Measurements from ENCODE around the gene HS1BP3. TPM values are rescaled to one million over a fixed set of nuclear protein-coding genes. Genes with fewer than 3 reads are reported as not detected.

HS1BP3 gene
- total and polyA plus RNA-seq, 8 donors = 13.8 to 105 (median 23.3) TPM

DNA sequence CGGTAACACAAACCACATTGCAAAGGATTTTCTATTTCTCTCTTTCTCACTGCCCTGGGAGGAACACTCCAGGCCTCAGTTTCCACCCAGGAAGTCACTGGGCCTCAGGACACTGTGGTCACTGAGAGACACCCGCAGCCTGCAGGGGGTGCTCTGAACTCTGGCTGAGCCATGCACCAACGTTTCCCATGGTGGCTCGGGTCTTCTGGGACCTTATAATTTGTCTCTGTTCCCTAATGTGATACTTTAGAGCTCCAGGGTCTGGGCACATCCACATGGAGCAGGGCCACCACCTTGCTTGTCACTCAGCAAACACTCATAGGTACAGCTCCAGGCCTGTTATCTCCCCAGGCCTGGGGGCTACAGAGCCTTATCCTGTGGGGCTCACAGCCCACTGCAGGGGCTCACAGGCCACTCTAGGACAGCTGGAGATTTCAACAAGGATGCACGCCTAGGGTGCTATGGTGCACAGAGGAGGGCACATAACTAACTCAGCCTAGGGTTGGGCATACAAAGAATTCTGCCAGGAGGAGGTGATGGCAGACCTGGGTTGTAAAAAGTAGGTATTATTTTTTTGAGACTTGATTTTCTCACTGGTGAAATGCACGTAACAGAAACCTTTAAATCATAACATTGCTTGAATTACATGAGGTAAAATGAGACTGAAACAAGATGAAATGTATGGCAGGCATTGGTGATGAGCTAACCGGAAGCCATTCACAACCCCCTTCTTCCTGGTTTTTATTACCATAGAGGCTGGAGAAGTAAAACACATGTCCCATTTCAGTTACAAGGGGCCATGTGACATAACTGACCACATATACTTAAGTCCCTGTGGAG lies 3.0 kb upstream of the HS1BP3 start:
- no peak for DNase-seq
- H3K36me3 ChIP-seq = no peaks in the 10 kb centered on the region
- no peak overlapping the region for H3K4me3 ChIP-seq
- H3K27ac ChIP-seq = no peak overlapping the region
- 83 to 90% (median 88%) methylated on average over 7 of the region's 7 CpGs for WGBS, 5 donors
- peaks cover 18 to 22% (median 21%) of the 10 kb centered on the region in 4 donors for H3K4me1 ChIP-seq
- no peaks in the 10 kb centered on the region for H3K27me3 ChIP-seq
- TF ChIP-seq POLR2A (IDR thresholded peaks at IDR 0.05) (no peak), EP300 (IDR thresholded peaks at IDR 0.05) (no peak)
- H3K9me3 ChIP-seq = no peaks in the 10 kb centered on the region
- intact Hi-C loops (cut with DNase I; ENCODE audit: low total_unique reads) = no loop called here

DNA sequence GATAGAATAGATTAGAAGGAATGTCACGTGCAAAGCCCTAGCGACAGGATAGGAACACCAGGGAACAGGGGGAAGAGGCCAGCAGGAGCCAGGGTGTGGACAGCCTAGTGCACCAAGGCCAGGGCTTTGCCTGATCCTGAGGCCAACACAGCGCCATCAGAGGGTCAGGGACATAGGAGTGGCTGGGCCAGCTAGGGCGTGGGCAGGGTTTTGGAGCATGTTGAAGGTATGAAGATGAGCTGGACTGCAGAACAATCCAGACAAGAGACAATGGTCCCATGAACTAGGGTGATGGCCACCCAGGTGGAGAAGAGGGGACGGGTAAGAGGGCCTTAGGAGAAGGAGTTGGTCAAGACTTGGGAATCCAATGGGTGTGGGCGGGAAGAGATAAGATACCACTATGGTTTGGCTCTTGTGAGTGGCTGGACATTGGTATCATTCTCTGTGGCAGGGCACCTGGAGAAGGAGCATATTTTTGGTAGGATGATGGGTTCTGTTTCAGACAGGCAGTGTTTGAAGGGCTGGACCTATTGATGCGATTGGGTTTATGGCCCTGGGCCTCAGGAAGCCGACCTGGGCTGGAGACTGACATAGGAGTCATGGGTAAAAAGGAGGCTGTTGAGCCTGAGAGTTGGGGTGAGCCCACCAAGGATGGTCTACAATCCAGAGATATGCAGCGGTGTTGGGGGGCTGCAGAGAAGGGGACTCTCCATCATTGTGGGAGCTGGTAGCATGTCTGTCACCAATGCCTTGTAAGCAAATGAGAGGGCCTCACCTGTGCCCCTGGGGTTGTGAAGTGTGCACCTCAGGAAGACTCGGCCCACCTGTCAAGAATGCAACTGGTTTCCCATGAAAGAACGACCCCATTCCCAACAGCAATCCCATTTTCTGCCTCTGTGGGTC lies 2.0 kb upstream of the HS1BP3 start:
- H3K4me3 ChIP-seq = no peak overlapping the region
- intact Hi-C loops (cut with DNase I; ENCODE audit: low total_unique reads) = no loop called here
- 91 to 96% (median 95%) methylated on average over 10 to 11 of the region's 11 CpGs for WGBS, 5 donors

DNA sequence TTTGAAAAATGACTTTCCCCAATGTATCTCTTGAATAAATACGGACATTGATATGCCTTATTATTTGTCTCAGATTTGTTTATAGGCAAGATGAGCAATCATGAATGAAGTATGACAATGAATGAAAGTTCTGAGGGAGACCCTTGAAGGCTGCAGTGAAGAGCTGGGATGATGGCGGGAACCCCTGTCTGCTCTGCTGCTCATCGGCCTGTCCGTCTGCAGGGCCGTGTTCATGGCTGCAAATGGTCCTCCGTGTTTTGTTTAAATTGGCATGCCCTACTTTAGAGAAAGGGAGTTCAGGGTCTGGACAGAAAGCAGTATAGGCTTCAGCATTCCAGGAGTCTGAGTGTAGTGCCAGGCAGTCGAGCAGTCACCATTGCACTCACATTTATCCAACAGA lies 1.2 kb upstream of the HS1BP3 start:
- Histone ChIP-seq H3K4me1 (peaks cover 19 to 40% (median 39%) of the 10 kb centered on the region in 4 donors), H3K9me3 (no peaks in the 10 kb centered on the region), H3K36me3 (peaks cover 0 to 1% (median 0%) of the 10 kb centered on the region in 4 donors), H3K27ac (peak overlapping the region in 1 of 5 donors; percentile 94), H3K4me3 (no peak overlapping the region), H3K27me3 (no peaks in the 10 kb centered on the region)
- TF ChIP-seq, protein P1, sequence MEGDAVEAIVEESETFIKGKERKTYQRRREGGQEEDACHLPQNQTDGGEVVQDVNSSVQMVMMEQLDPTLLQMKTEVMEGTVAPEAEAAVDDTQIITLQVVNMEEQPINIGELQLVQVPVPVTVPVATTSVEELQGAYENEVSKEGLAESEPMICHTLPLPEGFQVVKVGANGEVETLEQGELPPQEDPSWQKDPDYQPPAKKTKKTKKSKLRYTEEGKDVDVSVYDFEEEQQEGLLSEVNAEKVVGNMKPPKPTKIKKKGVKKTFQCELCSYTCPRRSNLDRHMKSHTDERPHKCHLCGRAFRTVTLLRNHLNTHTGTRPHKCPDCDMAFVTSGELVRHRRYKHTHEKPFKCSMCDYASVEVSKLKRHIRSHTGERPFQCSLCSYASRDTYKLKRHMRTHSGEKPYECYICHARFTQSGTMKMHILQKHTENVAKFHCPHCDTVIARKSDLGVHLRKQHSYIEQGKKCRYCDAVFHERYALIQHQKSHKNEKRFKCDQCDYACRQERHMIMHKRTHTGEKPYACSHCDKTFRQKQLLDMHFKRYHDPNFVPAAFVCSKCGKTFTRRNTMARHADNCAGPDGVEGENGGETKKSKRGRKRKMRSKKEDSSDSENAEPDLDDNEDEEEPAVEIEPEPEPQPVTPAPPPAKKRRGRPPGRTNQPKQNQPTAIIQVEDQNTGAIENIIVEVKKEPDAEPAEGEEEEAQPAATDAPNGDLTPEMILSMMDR (IDR thresholded peaks at IDR 0.05) = no peak
- no peak for TF ChIP-seq EP300 (IDR thresholded peaks at IDR 0.05)
- no peak for TF ChIP-seq POLR2AphosphoS5 (IDR thresholded peaks at IDR 0.05)
- TF ChIP-seq POLR2A (IDR thresholded peaks at IDR 0.05) = no peak
- no peak for DNase-seq
- WGBS, 5 donors = 86 to 96% (median 94%) methylated on average over 7 of the region's 7 CpGs
- intact Hi-C loops (cut with DNase I; ENCODE audit: low total_unique reads) = no loop called here

More for the DNA sequence above, 2.0 kb upstream of the HS1BP3 start:
- no peaks in the 10 kb centered on the region for H3K27me3 ChIP-seq
- no peaks in the 10 kb centered on the region for H3K9me3 ChIP-seq
- no peak overlapping the region for H3K27ac ChIP-seq
- peaks cover 19 to 32% (median 31%) of the 10 kb centered on the region in 4 donors for H3K4me1 ChIP-seq
- no peak for TF ChIP-seq POLR2A (IDR thresholded peaks at IDR 0.05)
- TF ChIP-seq EP300 (IDR thresholded peaks at IDR 0.05) = no peak
- H3K36me3 ChIP-seq = no peaks in the 10 kb centered on the region
- no peak for DNase-seq

GRCh38 chr2:20651731-20652099 lies 817 bp upstream of the HS1BP3 start:
- no peak for DNase-seq
- TF ChIP-seq POLR2AphosphoS5 (IDR thresholded peaks at IDR 0.05) (no peak), EP300 (IDR thresholded peaks at IDR 0.05) (no peak), POLR2A (IDR thresholded peaks at IDR 0.05) (no peak)
- TF ChIP-seq, protein P1 (IDR thresholded peaks at IDR 0.05) = no peak
- no peaks in the 10 kb centered on the region for H3K9me3 ChIP-seq
- intact Hi-C loops (cut with DNase I; ENCODE audit: low total_unique reads) = no loop called here
- H3K4me3 ChIP-seq = peak overlapping the region; percentile 62 to 91 (median 86)
- 70 to 83% (median 76%) methylated on average over 6 to 7 of the region's 7 CpGs for WGBS, 5 donors
- peak overlapping the region; percentile 86 to 98 (median 94) for H3K27ac ChIP-seq
- peaks cover 0 to 5% (median 2%) of the 10 kb centered on the region in 4 donors for H3K36me3 ChIP-seq
- peaks cover 19 to 44% (median 39%) of the 10 kb centered on the region in 4 donors for H3K4me1 ChIP-seq
- no peaks in the 10 kb centered on the region for H3K27me3 ChIP-seq

DNA sequence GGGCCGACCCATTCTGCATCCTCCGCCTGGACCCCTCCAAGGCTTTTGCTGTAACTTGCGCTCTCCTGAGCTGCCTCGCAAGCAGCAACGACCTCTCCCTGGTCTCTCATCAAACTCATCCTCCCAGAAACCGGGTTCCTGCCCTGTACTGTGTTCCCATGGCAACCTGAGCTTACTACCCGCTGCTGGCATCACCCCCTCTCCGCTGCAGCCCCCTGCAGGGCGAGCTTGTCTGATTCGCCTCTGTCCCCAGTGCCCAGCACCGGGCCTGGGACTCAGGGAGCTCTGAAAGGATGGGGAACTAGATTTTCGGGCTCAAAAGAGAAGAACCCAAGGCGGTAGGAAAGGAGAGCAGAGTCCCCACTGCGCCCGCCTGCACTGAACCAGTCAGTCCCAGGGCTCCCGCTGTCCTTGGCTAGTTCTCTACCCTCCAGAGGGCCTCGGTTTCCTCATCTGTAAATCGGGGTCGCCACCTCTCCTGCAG lies 463 bp downstream of the HS1BP3 start:
- Histone ChIP-seq H3K27ac (peak overlapping the region; percentile 87 to 98 (median 94)), H3K4me3 (peak overlapping the region; percentile 62 to 91 (median 86)), H3K36me3 (peaks cover under 1 to 18% (median 12%) of the 10 kb centered on the region in 4 donors), H3K4me1 (peaks cover 19 to 47% (median 39%) of the 10 kb centered on the region in 4 donors), H3K9me3 (no peaks in the 10 kb centered on the region), H3K27me3 (no peaks in the 10 kb centered on the region)
- TF ChIP-seq POLR2A (IDR thresholded peaks at IDR 0.05) (no peak), EP300 (IDR thresholded peaks at IDR 0.05) (no peak), POLR2AphosphoS5 (IDR thresholded peaks at IDR 0.05) (no peak)
- TF ChIP-seq, protein P1 (IDR thresholded peaks at IDR 0.05) = no peak
- 4 to 11% (median 6%) methylated on average over 15 to 19 of the region's 19 CpGs for whole genome bisulfite sequencing, 5 donors
- intact Hi-C loops (cut with DNase I; ENCODE audit: low total_unique reads) = no loop called here
- peak in 1 of 2 donors; percentile 76 for DNase-seq
